ENCODE results near the gene FOXP4. TPM values are rescaled to one million over a fixed set of nuclear protein-coding genes. Genes with fewer than 3 reads are reported as not detected.

FOXP4 gene
- total RNA-seq, 4 donors from 2014 or later, result 2.4 to 15.1 (median 4.9) TPM

DNA sequence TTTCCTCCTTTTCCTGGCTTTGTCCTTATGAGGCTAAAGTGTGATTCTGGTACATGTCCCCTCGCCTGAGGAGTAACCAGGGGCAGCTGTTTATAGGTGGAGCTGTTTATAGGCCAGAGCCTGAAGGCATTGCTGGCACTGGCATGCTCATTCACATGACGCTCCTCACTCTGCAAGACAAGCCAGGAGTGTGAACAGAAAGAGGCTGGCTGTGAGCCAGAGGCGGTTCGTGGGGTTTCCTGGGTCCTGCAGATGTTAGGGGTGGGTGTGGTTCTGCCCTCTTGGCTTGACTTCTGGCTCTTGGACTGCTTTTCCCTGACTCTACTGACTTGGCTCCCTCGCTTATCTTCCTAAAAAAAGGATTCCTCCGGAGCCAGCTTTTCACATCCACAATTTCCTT is 79.3 kb downstream of the FOXP4 start:
- TF ChIP-seq, protein P1, sequence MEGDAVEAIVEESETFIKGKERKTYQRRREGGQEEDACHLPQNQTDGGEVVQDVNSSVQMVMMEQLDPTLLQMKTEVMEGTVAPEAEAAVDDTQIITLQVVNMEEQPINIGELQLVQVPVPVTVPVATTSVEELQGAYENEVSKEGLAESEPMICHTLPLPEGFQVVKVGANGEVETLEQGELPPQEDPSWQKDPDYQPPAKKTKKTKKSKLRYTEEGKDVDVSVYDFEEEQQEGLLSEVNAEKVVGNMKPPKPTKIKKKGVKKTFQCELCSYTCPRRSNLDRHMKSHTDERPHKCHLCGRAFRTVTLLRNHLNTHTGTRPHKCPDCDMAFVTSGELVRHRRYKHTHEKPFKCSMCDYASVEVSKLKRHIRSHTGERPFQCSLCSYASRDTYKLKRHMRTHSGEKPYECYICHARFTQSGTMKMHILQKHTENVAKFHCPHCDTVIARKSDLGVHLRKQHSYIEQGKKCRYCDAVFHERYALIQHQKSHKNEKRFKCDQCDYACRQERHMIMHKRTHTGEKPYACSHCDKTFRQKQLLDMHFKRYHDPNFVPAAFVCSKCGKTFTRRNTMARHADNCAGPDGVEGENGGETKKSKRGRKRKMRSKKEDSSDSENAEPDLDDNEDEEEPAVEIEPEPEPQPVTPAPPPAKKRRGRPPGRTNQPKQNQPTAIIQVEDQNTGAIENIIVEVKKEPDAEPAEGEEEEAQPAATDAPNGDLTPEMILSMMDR (IDR thresholded peaks at IDR 0.05; ENCODE audit: low read depth), result no peak

DNA sequence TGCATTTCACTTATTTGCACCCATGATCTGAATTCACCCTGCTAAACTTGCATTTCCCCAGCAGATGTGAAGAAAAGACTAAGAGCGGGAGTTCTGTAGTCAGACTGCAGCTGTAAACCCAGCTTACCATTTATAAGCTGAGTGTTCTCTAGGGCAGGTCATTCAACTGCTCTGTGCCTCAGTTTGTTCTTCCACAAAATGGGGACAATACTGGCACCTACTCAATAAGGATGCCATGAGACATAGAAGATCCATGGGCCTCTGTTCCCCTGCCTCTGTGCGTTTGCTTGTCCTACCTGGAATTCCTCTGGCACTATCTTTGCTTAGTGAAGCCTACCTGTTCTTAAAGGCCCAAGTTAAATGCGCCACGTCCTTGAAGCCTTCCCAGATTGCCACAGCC is 79.8 kb downstream of the FOXP4 start:
- TF ChIP-seq, protein P1 (IDR thresholded peaks at IDR 0.05; ENCODE audit: low read depth), result no peak

DNA sequence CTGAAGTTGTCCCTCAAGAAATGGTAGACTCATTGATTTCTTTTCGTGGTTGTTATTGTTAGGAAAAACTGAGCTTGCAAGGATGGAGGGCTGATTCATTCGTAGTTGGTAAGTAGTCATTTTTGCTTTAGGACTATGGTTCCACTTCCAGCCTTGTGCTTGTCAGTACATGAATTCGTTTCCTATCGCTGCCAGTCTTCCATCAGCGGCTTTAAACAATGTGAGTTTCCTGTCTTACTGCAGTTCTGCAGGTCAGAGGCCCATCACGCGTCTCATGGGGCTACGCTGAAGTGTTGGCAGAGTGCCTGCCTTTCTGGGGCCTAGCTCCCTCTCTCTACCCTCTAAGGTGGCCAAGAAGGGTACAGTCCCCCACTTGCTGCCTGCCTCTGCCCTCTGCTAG is 80.7 kb downstream of the FOXP4 start:
- TF ChIP-seq, protein P1 (IDR thresholded peaks at IDR 0.05; ENCODE audit: low read depth), result no peak

DNA sequence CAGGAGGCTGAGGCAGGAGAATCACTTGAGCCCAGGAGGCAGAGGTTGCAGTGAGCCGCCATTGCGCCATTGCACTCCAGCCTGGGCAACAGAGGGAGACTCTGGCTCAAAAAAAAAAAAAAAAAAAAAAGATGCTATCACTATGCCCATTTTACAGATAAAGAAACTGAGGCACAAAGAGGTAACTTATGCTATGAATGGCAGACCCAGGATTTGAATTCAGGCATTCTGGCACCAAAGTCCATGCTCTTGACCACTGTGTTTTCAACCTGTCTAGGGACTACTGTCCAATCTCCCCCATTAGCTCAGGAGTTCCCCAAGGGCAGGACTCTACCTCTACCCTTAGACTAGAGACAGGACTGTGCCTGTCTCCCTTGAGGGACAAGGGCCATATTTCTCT is 82.9 kb downstream of the FOXP4 start:
- TF ChIP-seq, protein P1 (IDR thresholded peaks at IDR 0.05; ENCODE audit: low read depth), result no peak

DNA sequence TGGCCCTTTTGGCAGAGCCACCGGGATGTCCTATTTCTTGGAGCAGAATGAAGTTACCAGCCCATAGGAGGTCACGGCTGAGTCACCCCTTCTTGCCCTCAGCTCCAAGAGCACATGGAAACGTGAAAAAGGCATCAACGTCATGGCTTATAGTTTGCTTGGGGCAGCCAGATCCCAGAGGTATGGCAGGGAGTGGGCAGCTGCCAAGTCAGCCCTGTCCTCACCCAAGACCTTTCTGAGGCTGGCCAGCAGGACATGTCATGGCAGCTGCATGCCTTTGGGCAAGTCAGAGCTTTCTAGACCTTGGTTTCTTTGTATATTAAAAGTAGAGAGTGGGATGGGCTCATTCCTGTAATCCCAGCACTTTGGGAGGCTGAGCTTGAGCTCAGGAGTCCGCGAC is 83.9 kb downstream of the FOXP4 start:
- TF ChIP-seq, protein P1 (IDR thresholded peaks at IDR 0.05; ENCODE audit: low read depth), result no peak

DNA sequence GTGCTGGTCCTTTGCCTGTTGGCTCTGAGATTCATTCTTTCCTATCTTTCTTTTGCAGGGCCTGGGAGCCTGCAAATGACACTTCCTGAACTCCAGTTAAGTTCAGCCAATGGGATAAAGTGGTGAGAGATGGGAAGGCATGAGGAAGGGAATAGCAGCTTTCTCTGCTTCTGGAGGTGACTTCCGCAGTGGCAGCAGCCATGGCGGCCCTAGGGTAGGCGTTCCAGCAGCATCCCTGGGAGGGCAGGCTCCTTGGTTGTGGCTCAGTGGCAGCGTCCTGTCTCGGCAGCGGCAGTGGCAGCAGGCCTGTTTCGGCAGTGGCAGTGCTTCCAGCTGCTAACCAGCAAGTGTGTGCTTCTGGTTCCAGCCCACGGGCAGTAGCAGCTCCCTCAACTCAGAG is 84.8 kb downstream of the FOXP4 start:
- TF ChIP-seq, protein P1 (IDR thresholded peaks at IDR 0.05; ENCODE audit: low read depth), result no peak

DNA sequence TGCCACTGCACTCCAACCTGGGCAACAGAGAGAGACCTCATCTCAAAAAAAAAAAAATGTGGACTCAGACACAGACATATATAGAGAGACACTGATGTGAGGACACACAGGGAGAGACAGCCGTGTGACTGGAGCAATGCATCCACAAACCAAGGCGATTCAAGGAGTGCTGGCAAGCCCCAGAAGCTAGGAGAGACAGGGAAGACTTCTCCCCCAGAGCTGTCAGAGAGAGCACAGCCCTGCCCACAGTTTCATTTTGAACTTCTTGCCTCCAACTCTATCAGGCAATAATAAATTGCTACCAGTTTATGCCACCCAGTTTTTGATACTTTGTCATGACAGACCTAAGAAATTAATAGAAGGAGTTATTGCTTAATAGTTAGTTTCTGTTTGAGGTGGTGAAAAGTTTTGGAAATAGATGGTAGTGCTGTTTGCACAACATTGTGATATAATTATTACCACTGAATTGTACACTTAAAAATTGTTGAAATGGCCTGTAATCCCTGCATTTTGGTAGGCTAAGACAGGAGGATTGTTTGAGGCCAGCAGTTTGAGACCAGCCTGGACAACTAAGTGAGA is 87.0 kb downstream of the FOXP4 start:
- TF ChIP-seq, protein P1 (IDR thresholded peaks at IDR 0.05; ENCODE audit: low read depth), result no peak

Data from subcutaneous adipose tissue (tissue), 4 donors.